Retinal pigment epithelial cell (primary cell): Measurements from ENCODE around the gene DYRK2.

ENCODE experiments used
- DNase-seq: peaks from one replicate; pipeline ENCODE4 v3.0.0-alpha.2; 2010; ENCODE audit warnings: low read depth
- H3K4me3 ChIP-seq: 2 replicates; pipeline ENCODE4 v1.5.1; 2011; ENCODE audit warnings: mild to moderate bottlenecking, low read length, control low read depth, moderate library complexity
- CTCF ChIP-seq: conservative IDR thresholded peaks from 2 replicates; pipeline ENCODE4 v1.5.1; 2011; ENCODE audit warnings: low read depth, low read length, control low read depth, inconsistent platforms

DYRK2 gene

GRCh38 chr12:67621112-67621511 is 27.4 kb upstream of the DYRK2 start:
- no peak overlapping the region for H3K4me3 ChIP-seq
- DNase-seq: no peak
- TF ChIP-seq CTCF: no peak

- H3K4me3 ChIP-seq: no peak overlapping the region
- TF ChIP-seq CTCF: no peak
- DNase-seq: no peak
Observed at GRCh38 chr12:67621926-67622325, 26.6 kb upstream of the DYRK2 start.

GRCh38 chr12:67623259-67623658 is 25.3 kb upstream of the DYRK2 start:
- H3K4me3 ChIP-seq: no peak overlapping the region
- DNase-seq: no peak
- no peak for TF ChIP-seq CTCF

- no peak for TF ChIP-seq CTCF
- no peak for DNase-seq
- no peak overlapping the region for H3K4me3 ChIP-seq
Observed at GRCh38 chr12:67624355-67624754, 24.2 kb upstream of the DYRK2 start.

GRCh38 chr12:67625004-67625403 is 23.5 kb upstream of the DYRK2 start:
- DNase-seq: no peak
- TF ChIP-seq CTCF: no peak
- no peak overlapping the region for H3K4me3 ChIP-seq

- no peak overlapping the region for H3K4me3 ChIP-seq
- no peak for TF ChIP-seq CTCF
- DNase-seq: no peak
Observed at GRCh38 chr12:67626156-67626555, 22.4 kb upstream of the DYRK2 start.

GRCh38 chr12:67630373-67631088 is 18.0 kb upstream of the DYRK2 start:
- no peak overlapping the region for H3K4me3 ChIP-seq
- TF ChIP-seq CTCF: no peak
- no peak for DNase-seq
